ENCODE results near the gene DMRT3.

GRCh38 chr9:1026219-1026618 lies 49.8 kb downstream of the DMRT3 start:
- TF ChIP-seq CTCF (IDR thresholded peaks at IDR 0.05) (no peak), POLR2A (IDR thresholded peaks at IDR 0.05) (no peak)

Data from vagina (tissue), 2 donors.